HPDE6-E6E7 (cell line): Measurements from ENCODE around the gene JAM3.

Source experiments
- DNase-seq: peaks from one replicate; pipeline ENCODE4 v3.0.0; 2011; ENCODE audit warnings: missing footprints; ENCODE audit errors: extremely low spot score

The JAM3 gene

GRCh38 chr11:134145715-134146114 is 76.8 kb downstream of the JAM3 start:
- no peak for DNase-seq

- no peak for DNase-seq
Observed at GRCh38 chr11:134146598-134146997, 77.7 kb downstream of the JAM3 start.

- DNase-seq: no peak
Observed at GRCh38 chr11:134149371-134149770, 80.5 kb downstream of the JAM3 start.

GRCh38 chr11:134150195-134150903 is 81.5 kb downstream of the JAM3 start:
- DNase-seq: no peak

GRCh38 chr11:134151083-134151747 is 82.3 kb downstream of the JAM3 start:
- DNase-seq: no peak

GRCh38 chr11:134152696-134153095 is 83.8 kb downstream of the JAM3 start:
- no peak for DNase-seq

GRCh38 chr11:134153147-134153905 is 84.5 kb downstream of the JAM3 start:
- no peak for DNase-seq

GRCh38 chr11:134154441-134154840 is 85.6 kb downstream of the JAM3 start:
- no peak for DNase-seq

- no peak for DNase-seq
Observed at GRCh38 chr11:134155456-134155855, 86.6 kb downstream of the JAM3 start.

- DNase-seq: no peak
Observed at GRCh38 chr11:134155946-134156865, 87.3 kb downstream of the JAM3 start.

GRCh38 chr11:134157451-134157850 is 88.6 kb downstream of the JAM3 start:
- no peak for DNase-seq

- DNase-seq: no peak
Observed at GRCh38 chr11:134158023-134158422, 89.2 kb downstream of the JAM3 start.

GRCh38 chr11:134159652-134160051 is 90.8 kb downstream of the JAM3 start:
- no peak for DNase-seq

GRCh38 chr11:134164490-134165370 is 95.9 kb downstream of the JAM3 start:
- DNase-seq: no peak

GRCh38 chr11:134170177-134170918 is 101.5 kb downstream of the JAM3 start:
- DNase-seq: no peak

- DNase-seq: no peak
Observed at GRCh38 chr11:134170919-134171281, 102.0 kb downstream of the JAM3 start.

GRCh38 chr11:134171951-134172350 is 103.1 kb downstream of the JAM3 start:
- DNase-seq: no peak

GRCh38 chr11:134173296-134173695 is 104.4 kb downstream of the JAM3 start:
- no peak for DNase-seq

- DNase-seq: no peak
Observed at GRCh38 chr11:134176284-134176683, 107.4 kb downstream of the JAM3 start.
